ENCODE measurements around the gene BOC.
A peak's percentile ranks its signal among the peaks of the same experiment; 100 is the strongest.

The BOC gene

GRCh38 chr3:113193288-113193687, 18.1 kb upstream of the BOC start:
- no peak for DNase-seq (ENCODE audit: low spot score)

DNA sequence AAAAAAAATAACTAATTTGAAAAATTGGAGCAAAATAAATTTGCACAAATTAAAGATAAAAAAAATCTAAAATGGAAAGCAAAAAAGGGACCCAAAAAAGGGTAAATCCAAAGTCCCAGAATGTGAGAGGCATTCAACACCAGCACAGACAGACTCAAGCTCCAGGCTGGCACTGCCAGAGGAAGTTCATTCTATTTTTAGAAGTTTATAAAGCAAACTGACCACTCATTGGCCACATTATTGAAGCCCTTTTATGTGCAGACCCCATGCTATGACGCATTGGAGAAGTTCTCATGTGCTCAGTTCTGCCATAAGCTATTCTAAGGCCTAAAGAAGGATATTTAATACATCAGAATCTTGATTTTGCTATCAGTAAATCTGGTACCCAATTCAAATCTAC, 17.6 kb upstream of the BOC start:
- DNase-seq (ENCODE audit: low spot score): no peak

DNA sequence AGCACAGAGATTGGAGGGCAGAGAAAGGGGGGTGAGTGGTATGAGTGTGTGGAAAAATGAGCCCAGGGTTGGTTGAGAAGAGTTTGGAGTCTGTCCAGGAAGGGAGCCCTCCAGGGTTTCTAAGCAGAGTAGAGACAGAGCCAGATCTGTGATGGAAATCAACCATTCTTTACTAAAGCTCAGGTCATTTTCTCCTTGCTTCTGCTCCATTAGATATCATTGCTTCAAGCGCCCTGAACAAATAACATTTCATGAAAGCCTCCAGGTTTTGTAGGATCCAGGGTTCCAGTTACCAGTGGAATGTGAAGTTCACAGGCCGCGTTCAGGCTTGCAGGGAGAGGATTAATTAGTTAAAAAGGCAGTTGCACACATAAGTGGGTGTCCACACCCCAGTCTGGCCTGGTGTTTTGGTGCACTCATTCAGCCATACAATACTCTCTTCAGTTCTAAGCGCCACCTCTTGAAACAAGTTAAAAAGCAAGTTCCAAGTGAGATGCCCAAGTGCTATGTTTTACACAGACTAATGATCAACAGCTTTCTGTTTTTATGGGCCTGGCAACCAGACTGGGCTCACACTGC, 16.4 kb upstream of the BOC start:
- DNase-seq (ENCODE audit: low spot score): no peak

- no peak for DNase-seq (ENCODE audit: low spot score)
Observed at GRCh38 chr3:113200351-113200750, 11.0 kb upstream of the BOC start.

GRCh38 chr3:113200946-113201345, 10.4 kb upstream of the BOC start:
- DNase-seq (ENCODE audit: low spot score): no peak

- peak; percentile 7 for DNase-seq (ENCODE audit: low spot score)
Observed at GRCh38 chr3:113204371-113204770, 7.0 kb upstream of the BOC start.

DNA sequence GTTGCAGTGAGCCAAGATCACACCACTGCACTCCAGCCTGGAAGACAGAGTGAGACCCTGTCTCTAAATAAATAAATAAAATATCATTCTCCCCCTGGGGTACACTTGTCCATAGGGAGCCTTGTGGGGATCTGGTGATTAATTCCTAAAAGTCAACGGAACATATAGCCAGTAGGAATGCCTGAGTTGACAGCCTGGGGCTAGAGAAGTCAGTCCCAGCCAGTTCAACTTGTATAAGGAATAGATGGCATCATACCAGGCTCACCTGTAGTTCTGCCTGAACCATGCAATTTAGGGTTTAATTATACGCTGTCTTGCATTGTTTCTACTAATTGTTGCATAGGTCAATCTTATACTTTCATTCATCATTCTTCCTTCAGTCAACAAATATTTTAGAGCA, 5.9 kb upstream of the BOC start:
- DNase-seq (ENCODE audit: low spot score): no peak

DNA sequence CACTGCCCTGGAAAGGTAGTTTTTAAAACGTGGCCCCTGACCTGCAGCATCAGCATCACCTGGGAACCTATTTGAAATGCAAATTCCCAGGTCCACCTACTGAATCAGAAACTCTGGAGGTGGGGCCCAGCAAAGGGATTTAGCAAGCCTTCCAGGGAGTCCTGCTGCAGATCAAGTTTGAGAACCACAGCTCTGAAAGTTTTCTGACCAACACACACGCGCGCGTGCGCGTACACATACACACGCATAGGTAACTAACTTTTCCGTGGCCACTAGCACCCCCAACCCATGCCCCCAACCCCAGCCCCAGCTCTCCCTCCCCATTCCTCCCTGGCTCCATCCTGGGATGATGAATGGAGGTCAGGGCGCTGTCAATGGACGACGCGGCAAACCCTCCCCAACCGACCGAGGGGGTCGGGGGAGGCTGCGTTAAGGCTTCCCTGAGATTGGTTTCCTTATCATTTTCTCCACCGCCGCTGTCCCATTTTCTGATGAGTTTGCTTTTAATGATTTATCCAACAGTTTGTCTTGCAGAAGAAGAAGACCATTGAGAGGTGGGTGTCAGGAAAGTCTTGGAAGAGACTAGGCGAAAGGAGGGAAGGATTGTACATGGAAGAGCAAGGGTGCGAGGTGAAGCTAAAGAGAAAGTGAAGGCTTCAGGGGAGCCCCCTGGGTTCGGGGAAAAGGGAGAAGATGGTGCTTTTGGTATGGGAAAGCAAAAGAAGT, 590 bp upstream of the BOC start:
- DNase-seq (ENCODE audit: low spot score): no peak

GRCh38 chr3:113212150-113212843, 940 bp downstream of the BOC start:
- DNase-seq (ENCODE audit: low spot score): peak; percentile 22

DNA sequence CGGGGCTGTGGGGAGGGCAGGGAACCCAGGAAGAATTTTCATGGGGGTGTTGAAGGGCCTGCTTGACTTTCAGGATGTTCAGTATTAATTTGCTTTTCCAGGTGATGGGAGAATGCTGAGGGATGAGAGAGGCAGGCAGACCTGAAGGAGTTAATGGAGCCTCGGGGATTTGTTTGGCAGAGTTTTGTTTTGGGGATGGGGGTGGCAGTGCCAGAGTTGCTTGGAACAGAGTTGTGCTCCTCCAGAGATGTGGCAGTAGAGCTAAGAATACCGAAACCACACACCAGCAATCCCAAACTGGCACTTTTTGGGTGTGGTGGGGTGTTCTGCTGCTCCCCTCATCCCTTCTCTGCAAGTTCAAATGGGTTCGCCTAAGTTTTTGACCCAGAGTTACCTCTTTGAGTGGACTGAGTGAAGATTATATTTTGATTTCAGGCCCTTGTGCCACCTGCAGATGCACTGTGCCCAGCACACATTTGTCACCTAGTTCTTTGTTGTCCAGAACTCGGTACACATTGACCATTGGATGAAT, 1.6 kb downstream of the BOC start:
- DNase-seq (ENCODE audit: low spot score): no peak

DNA sequence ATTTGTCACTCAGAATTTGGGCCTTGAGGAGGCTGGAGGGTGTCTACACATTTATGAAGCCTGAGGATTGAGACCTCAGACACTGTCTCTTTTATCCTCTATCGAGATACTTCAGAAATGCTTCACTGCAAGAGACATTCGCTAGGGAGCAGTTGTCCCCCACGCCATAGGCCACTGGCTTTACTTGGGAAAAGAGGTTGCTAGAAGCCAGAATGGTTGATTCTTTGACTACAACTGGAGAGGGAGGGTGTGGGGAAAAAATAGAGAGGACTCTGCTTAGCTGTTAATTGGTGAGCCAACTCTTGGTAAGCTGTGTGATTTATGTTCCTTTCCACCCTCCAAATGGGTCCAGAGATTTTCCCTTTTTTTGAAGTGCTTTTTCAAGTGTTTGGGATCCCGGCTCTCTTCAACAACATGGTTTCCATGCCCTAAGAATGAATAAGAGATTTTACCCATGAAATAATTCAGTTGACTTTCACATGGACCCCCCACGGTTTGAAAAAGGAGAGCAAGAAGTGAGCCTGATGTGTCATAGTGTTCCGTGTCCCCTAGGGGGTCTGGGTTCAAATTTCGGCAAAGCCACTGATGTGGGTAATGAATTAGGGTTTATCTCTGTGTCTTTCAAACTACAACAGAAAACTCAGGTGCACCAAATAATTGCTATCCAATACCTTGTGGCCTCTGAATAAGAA, 2.7 kb downstream of the BOC start:
- no peak for DNase-seq (ENCODE audit: low spot score)

- DNase-seq (ENCODE audit: low spot score): no peak
Observed at GRCh38 chr3:113214917-113215595, 3.7 kb downstream of the BOC start.

DNA sequence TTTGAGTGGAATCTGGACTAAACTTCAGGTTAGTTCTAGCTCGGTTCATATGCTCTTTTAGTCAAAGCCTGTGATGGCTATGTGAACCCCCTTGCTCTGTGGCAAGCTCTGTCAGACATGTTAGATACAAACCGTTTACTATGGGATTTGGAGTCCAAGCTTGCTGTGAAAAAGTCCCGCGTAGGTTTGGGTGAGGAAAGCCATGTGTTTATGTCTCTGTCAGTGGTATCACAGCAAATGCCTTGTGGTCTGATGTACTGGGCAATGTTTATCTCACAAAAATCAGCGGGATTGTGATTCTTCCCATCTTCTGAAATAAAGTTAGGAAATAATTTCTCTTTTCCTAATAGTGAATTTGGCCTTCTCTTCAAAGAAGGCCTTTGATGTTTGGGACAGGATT, 5.0 kb downstream of the BOC start:
- no peak for DNase-seq (ENCODE audit: low spot score)

DNA sequence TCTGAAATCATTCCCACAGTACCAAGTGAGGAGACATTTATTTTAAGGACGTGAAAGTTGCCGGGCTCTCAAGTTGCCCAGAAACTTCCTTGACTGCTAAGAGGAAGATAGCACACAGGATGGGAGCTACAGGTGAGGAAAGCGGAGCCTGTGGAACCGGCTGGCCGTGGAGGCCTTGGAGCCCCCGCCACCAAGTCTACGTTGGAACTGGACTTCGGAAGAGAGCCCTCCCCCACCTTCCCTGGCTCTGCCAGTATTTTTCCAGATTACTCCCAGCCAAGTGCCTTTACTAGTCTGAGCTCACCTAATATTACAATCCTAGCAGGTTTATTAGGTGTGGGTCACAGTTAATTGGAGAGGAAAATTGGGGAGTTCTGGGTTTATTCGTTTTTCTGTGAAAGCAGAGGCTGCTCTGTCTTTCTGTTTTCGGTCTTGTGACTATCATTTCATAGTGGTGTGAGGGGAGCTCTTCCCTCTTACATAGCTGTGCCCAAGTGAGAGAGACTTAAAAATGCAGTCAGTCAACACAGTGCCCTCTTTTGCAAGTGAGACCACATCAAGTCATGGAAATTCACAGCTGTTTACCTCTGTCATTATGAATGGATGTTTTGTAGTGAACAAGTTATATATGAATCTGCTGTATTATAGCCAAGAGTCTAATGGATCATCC, 6.8 kb downstream of the BOC start:
- DNase-seq (ENCODE audit: low spot score): no peak

DNA sequence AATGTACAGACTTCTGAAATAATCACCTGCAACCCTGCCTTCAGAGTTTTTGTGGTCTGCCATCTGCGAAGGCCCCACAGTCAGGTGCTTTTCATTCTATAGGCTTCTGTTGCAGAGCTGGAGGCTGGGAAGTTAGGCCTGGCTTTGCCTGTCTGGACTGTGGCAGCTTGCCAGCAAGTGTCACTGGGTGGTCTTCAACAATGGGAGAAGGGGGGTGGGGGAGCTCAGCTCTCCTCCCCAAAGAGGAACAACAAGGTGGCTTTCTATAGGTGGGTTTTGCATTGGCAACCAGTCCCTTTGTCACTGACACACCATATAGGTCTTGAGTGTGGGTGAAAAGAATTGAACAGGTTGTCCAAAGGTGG, 7.3 kb downstream of the BOC start:
- no peak for DNase-seq (ENCODE audit: low spot score)

DNA sequence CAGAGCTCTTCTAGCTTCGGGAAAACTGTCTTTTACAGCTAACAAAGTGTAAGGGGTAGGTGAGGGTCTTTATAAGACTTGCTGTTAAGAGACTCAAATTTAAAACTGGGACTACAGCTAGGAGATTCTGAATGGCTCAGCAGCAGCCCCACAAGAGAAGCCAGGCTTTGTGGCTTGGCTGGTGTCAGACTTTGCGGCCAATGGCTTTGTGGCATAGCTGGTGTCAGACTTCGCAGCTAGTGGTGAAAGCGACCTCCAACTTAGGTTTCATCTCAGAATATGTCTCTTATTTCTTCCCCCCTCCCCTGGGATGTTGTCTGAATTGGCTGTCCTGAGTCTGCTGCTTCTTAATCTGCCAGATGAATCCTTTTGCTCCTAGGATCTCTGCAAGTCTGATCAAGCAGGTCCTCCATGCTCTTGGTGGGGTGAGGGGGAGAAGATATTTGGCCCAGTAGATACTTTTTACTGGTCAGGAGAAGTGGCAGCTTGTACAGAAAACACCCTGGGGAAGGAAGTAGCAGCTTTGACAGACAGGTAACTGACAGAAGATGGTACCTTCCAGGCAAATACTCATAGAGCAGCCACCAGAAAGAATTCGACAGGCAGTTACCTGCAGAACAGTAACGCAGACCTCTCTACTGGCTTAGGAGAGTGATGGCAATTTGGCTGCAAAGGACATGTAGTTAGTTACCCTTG, 8.4 kb downstream of the BOC start:
- DNase-seq (ENCODE audit: low spot score): no peak

DNA sequence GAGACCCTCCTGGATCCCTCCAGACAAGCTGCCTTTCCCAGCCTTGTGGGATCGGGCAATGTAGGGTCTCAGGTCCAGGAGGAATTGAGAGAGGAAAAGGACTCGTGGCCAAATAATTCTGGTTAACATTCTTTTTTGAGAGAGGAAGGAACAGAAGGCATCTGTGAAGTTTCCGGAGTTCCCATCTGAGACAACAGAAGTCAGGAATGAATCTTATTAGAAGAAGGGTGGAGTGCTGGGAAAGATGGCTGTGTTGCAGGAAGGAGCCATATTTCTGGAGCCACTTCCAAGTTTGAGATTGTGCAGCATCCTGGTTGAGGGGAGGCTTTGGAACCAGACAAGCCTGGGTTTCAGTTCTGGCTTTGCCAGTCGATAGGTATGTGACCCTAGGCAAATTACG, 9.4 kb downstream of the BOC start:
- no peak for DNase-seq (ENCODE audit: low spot score)

DNA sequence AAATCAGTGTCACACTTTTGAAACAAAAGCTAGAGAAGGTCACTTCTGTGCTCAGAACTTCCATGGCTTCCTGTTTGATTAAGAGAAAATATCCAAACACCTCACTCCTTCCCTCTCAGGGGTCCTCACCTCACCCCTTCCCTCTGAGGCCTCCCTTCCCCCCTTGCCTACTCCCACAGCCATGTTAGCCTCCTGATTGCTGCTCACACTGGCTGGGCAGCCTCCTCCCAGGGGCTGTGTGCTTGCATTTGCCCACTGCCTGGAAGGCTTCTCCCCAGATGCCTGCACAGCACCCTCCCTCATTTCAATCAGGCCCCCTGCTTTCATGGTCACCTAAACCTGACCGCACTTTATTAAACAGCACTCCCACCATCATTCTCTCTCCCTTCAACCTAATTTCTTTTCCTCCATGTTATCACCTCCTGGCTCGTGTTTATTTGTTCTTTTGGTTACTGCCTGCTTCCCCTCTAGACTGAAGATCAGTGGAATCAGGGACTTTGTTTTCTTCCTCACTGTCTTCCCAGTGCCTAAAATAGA, 10.4 kb downstream of the BOC start:
- DNase-seq (ENCODE audit: low spot score): no peak

GRCh38 chr3:113222451-113223086, 11.2 kb downstream of the BOC start:
- no peak for DNase-seq (ENCODE audit: low spot score)
